GM18502 (cell line): ENCODE measurements around the gene TP53BP2.
A peak's percentile ranks its signal among the peaks of the same experiment; 100 is the strongest.
"Not testable (repeated sequence)": the region's sequence is repeated elsewhere in the genome, so short reads cannot be mapped to it uniquely, and the experiment has no call there.

ENCODE experiments used
- ATAC-seq: cut with Tn5 transposase; IDR thresholded peaks from one replicate; pipeline ENCODE4 v1.9.1; 2021; ENCODE audit warnings: mild to moderate bottlenecking; ENCODE audit not compliant: unreplicated experiment, poor library complexity

The TP53BP2 gene

GRCh38 chr1:223834660-223835263, 11.0 kb downstream of the TP53BP2 start:
- ATAC-seq, result no peak

- ATAC-seq, result no peak
These were observed 11.8 kb downstream of the TP53BP2 start for GRCh38 chr1:223833948-223834347.

- peak; percentile 35 for ATAC-seq
These were observed 13.2 kb downstream of the TP53BP2 start for GRCh38 chr1:223832637-223832943.

GRCh38 chr1:223831755-223832636, 13.8 kb downstream of the TP53BP2 start:
- peak; percentile 43 for ATAC-seq

GRCh38 chr1:223829678-223830077, 16.1 kb downstream of the TP53BP2 start:
- no peak for ATAC-seq

GRCh38 chr1:223828162-223828848, 17.4 kb downstream of the TP53BP2 start:
- no peak for ATAC-seq

- no peak for ATAC-seq
These were observed 18.5 kb downstream of the TP53BP2 start for GRCh38 chr1:223827193-223827663.

- no peak for ATAC-seq
These were observed 19.7 kb downstream of the TP53BP2 start for GRCh38 chr1:223825767-223826748.

- ATAC-seq, result no peak
These were observed 21.0 kb downstream of the TP53BP2 start for GRCh38 chr1:223824712-223825111.

GRCh38 chr1:223824287-223824686, 21.5 kb downstream of the TP53BP2 start:
- ATAC-seq, result no peak

- ATAC-seq, result no peak
These were observed 24.8 kb downstream of the TP53BP2 start for GRCh38 chr1:223820971-223821370.

GRCh38 chr1:223820515-223820858, 25.3 kb downstream of the TP53BP2 start:
- no peak for ATAC-seq

- no peak for ATAC-seq
These were observed 25.8 kb downstream of the TP53BP2 start for GRCh38 chr1:223819730-223820514.

GRCh38 chr1:223817265-223817664, 28.5 kb downstream of the TP53BP2 start:
- ATAC-seq, result not testable (repeated sequence)

GRCh38 chr1:223815865-223816264, 29.9 kb downstream of the TP53BP2 start:
- no peak for ATAC-seq

GRCh38 chr1:223815020-223815853, 30.5 kb downstream of the TP53BP2 start:
- no peak for ATAC-seq

GRCh38 chr1:223813645-223814044, 32.1 kb downstream of the TP53BP2 start:
- ATAC-seq, result no peak

GRCh38 chr1:223811634-223812101, 34.1 kb downstream of the TP53BP2 start:
- no peak for ATAC-seq
